Nucleus accumbens (tissue), 56 donors: ENCODE results near the gene ULBP2.

Experiments
- DNase-seq, 56 donors: peaks; one replicate each; lab custom pipeline; 2025; lab: John Stamatoyannopoulos, UW

ULBP2 gene, protein sequence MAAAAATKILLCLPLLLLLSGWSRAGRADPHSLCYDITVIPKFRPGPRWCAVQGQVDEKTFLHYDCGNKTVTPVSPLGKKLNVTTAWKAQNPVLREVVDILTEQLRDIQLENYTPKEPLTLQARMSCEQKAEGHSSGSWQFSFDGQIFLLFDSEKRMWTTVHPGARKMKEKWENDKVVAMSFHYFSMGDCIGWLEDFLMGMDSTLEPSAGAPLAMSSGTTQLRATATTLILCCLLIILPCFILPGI

DNA sequence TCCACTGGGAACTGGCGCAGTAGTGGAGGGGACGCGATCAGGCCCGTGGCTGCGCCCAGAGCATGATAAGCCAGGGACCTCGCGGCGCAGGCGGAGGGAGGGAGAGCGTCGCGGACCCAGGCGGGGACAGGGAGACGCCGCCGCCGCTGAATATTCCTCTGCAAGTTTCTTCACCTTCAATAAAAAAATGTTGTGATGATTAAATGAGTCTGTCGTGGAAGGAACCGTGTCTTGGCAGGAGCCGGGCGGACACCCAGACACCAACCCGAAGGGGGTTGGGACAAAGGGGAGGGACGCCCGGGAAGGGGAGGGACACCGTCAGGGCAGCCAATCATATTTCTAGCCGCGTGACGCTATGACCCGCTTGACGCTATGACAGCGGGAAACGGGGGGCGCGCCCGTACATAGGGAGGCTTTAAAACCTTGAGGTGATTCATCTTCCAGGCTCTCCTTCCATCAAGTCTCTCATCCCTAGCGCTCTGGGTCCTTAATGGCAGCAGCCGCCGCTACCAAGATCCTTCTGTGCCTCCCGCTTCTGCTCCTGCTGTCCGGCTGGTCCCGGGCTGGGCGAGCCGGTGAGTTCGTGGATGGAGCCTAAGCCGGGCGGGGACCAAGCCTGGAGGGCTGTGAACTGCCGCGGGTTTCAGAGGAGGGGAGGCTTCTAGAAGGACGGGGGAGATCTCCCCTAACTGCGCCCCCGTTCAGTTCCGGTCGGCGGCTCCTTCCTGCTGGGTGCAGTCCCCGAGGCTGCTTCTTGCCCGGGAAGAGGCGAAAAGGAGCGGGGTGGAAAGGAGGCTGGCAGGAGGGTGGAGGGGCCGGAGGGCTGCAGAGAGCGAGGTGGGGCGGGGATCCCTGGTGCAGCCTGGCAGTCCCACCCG is at the start of gene ULBP2:
TSS of gene ULBP2 (plus strand) at position 432 of the 878 bp plus-strand sequence. CDS start at position 491, 59 bp downstream.
- DNase-seq = peak in 53 of 56 donors; percentile 10 to 89 (median 64)

DNA sequence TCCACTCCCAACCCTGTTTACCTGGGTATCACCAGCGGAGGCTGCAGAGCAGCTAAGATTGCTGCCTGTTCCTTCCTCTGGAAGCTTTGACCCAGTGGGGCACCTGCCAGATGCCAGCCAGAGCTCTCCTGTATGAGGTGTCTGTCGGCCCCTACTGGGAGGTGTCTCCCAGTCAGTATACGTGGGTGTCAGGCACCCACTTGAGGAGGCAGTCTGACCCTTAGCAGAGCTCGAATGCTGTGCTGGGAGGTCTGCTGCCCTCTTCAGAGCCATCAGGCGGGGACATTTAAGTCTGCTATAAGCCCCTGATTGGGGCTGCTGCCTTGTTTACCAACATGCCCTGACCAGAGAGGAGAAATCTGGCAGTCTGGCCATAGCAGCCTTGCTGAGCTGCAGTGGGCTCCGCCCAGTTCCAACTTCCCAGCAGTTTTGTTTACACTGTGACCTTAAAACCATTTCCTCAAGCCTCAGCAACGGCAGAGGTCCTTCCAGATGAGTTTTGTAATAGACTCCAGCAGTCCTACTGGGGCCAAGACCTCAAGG is 46.7 kb upstream of the ULBP2 start:
- DNase-seq = peak in 3 of 56 donors; percentile 1 to 5 (median 4)

DNA sequence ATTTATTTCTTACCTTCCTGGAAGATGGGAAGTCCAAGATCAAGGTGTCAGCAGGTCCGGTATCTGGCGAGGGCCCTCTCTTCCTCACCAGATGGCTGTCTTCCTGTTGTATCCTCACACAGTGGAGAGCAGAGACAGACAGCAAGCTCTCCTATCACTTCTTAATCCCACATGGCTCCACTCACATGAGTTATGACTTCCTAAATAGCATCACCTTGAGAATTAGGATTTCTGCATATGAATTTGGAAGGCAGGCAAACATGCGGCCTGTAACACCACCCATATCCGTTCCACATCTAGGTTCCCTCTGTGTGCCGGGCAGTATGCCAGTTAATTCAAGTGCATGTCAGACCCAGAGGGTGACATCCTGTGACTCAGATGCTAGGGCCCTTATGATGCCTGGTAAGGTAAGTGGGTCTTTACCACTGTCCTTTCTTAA is 46.0 kb upstream of the ULBP2 start:
- no peak for DNase-seq

DNA sequence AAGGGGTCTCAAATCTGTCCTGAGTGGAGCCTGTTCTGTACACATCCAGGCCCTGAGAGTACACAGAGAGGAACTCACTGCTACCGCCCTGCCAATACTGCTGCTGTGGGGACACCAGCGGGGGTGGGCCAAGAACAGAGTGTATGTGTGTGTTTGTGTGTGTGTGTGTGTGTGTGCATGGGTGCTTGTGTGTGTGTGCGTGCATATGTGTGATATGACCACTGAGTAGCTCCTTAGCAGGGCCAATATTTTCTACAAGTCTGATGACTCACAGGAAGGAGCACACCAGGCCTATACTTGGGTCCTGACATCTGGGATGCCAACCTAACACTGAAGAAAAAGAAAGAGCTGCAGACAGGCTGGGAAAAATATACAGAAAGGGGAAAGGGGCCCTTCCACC is 45.3 kb upstream of the ULBP2 start:
- no peak for DNase-seq

DNA sequence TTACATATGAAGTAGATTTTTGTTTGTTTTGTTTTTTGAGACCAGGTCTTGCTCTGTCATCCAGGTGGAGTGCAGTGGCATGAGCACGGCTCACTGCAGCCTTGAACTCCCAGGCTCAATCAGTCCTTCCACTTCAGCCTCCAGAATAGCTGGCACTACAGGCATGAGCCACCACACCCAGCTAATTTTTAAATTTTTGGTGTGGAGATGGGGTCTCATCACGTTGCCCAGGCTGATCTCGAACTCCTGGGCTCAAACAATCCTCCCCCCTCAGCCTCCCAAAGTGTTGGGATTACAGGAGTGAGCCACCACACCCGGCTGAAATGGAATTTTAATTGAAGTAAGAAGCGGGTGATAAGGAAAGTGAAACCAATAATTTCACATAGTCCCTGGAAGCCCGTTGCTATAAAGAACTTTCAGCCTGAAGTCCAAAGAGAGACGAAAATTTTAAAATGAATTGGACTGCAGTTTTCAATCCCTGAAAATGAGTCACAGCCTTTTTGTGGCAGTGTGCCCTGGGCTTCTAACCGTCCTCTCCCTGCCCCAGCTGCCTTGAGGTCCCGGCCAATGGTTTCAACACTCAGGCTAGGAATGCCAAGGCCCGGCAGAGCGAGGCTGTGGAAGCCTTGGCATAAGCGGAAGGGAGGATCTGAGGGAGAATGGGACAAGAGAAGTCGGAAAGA is 44.7 kb upstream of the ULBP2 start:
- DNase-seq = peak in 24 of 56 donors; percentile 2 to 53 (median 14)

DNA sequence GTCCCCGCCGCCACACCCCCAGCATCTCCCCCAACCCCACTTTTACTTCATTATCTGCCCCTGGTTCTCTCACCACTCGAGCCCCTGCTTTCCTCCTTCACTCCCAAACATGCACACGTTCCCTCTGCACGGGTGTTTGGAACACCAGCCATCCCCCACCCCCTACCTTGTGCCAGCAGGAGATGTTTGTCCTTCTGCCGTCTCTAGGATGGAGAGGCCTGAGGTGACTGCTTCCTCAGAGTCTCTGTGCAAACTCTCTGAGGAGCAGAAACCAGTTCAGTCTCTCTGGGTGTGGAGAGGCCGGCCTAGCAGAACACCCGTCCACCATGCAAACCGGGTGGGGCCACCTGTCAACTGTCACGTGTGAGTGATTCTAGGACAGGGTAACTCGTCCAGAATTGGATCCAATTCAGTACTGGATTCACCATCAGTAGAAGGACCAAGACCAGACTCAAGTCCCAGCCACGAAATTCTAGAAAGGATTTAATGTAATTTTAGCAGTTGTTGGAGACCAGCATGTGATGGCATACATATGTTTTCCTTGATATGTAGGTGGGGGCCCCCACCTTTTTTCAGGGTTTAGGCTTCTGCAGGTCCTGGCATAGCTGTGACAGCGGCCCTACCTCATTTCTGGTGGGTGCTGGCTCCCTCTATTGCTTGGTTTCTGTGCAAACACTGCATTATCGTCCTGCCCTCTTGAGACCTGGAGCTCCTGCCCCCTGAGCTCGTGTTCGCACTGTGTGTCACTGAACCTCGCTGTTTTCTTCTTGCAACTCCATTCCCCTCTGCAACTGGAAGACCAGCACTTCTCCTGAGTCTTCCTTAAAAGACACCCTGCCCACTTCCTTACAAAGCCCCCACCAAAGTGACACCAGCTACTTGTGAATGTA is 43.7 kb upstream of the ULBP2 start, which contains the start of gene RAET1E:
TSS of gene RAET1E (minus strand) at position 259 of the 890 bp plus-strand sequence. CDS start 7,212 bp downstream, outside the sequence.
- no peak for DNase-seq

DNA sequence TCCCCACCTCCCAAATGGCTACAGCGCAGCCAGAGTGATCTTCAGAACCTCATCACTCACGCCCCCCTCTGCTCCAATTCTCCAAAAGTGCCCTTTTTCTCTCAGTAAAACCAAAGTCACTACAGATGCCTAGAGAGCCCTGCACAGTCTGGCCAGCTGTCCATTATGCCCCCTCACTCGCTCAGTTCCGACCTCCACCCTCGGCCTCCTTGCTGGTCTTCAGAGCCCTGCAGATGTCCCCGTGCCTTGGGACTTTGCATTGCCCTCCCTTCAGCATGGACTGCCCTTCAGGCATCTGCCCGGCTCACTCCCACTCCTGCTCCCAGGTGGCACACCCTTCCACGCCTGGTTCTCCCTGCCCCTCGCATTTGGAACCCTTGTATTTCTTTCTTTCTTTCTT is 42.8 kb upstream of the ULBP2 start:
- no peak for DNase-seq

DNA sequence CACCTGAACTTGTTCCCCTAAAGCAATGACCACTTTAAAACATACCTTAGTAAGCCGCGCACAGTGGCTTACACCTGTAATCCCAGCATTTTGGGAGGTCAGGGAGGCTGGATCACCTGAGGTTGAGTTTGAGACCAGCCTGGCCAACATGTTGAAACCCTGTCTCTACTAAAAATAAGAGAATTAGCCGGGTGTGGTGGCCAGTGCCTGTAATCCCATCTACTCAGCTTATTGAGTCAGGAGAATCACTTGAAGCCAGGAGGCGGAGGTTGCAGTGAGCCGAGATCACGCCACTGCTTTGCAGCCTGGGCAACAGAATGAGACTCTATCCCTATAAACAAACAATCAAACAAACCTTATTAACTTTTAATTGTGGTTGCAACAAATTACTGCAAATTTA is 42.3 kb upstream of the ULBP2 start:
- DNase-seq = no peak

DNA sequence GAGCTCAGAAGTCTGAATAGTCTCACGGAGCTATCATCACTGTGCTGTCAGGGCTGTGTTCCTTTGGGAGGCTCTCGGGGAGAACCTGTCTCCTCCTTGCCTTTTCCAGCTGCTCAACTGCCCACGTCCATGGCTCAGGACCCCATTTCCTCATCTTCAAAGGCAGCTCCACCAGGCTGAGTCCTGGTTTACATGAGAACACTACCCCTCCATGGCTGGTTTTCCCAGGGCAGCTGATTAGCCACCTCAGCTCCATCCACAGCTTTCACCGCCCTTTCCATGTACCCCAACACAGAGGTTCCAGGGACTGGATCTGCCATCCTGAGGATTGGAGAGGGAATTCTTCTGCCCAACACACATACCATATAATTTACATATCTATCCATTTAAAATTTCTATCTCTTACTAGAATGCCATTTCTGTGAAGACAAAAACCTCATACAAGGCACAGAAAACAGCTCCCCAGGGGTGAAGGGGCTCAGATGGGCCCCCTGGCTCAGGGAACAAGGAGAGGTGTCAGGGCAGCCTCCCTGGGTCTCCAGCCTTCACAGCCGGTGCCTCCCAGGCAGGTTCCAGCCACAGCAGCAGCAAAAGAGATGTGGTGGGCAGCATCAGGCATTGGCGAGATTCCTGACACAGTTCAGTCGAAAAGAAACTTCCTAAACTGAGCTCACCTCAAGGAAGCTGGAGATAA is 41.7 kb upstream of the ULBP2 start:
- no peak for DNase-seq

DNA sequence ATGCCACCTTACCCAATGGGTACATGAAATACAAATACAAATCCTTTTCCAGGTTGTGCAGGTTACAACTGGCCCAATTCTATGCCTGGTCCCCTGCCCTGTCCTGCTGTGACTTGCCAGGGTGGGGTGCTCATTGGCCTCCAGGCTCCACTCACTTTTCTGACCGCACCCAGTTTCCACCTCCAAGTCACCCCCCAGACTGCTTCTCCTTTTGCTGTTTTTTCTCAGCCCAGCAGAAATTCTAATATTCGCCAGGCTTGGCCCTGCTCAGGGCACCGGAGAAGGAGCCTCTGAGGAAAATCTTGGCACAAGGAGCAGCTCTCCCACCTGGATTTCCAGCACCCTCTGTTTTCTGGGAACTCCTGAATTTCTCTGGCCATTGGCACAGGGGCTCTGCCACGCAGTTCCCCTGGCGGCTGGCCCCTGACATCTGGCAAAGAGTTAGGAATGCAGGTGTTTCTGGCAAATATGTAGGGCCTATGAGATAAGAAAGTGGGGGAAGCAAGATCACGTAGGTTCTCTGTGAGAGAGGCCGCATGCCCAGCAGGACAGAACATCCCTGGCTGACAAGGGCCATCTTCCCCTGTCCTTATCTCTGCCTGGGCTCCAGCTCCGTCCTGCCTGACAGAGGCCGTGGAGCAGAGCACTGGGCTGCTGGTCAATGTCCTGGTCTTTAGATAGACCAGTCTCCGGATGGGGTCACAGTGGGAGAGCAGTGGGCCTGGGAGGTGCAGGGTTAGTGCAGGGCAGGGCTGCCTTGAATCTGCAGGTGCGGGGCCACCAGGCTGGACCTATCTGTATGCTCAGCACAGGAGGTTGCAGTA is 41.0 kb upstream of the ULBP2 start:
- no peak for DNase-seq

DNA sequence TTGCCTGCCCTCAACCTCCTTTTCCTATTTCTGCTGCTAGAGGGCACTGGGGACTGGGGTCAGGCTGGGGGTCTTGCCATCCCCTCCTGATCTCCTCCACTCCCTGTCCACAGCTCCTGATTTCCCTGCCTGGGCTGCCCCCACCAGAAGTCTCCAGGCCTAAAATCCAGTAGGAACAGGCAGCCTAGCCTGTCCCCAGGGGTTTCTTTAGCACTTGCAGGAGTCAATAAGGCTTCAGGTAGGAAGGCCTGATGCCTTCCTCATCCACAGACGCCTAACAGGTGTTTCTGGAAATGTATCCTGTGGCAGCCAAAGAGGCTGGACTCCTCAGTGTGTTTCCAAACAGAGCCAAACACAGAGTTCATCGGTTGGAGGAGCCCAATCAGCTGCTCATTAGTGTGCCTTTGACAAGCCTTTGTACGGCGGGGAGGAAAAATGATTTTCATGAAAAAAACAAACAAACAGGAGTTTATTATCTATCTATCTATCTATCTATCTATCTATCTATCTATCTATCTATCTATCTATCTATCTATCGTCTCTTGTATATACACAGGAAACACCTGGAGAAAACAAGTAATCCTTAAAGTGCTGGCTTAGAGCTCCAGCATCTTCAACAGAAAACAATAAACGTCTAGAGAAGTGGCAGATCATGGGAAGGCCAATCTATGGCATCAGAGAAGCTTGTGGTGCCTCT is 40.2 kb upstream of the ULBP2 start:
- DNase-seq = no peak

DNA sequence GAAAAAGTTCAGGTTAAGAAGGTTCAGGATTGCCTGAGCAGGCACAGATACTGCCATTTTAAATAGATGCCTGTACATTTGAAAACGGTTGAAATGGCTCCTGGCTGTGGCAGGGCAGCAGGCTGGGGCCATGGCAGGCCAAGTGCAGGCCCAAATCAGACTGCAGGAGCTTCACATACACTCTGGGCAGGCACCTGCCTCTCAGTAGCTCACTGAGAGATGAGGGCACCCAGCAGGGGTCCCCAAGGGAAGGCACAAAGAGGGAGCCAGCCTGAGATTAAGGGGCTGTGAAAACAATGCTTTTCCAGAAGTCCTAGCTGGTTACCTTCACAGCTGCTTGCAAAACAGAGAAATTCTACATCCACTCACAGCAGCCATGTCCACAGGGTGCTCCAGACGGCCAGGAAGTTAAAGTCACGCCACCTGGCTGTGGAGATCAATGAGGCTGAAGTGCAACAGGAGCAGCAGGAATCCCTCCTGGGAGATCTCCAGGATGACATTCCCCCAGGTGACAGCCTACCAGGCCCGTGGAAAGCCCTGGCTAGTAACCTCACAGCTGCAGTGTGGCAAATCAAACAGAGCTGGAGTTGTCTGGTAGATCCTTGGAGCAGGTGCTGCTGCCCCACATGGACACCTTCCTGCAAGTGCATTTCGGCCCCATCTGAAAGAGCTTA is 37.7 kb upstream of the ULBP2 start:
- DNase-seq = no peak

DNA sequence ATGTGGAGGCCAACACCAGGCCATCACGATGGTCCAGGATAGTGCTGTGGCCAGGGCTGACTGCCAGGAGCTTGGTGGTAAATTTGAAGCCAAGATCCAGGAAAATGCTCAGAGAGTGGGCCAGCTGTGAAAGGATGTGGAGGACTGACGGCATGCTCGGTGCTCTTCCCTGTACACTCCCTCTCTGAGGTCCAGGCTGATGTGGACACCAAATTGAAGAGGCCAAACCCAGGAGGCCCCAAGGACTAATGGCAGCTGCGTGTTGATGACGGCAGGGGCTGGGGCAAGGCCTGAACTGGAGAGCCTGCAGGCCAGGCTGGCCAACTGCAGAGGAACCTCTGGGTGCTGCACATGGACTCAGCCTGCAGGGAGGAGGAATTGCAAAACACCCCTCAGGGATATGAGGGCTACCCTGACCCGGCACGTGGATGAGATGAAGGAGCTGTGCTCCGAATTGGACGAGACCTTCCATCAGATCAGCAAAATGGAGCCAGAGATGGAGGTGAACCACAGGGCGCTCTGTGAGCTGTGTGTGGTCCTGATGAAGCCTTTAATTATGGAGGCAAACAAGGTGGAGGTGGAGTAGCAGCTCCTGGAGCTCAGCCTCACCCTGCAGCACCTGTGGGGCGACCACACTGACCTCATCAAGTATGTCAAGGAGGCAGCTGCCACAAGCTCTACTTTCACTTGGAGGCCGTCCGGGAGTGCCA is 37.0 kb upstream of the ULBP2 start:
- DNase-seq = no peak

DNA sequence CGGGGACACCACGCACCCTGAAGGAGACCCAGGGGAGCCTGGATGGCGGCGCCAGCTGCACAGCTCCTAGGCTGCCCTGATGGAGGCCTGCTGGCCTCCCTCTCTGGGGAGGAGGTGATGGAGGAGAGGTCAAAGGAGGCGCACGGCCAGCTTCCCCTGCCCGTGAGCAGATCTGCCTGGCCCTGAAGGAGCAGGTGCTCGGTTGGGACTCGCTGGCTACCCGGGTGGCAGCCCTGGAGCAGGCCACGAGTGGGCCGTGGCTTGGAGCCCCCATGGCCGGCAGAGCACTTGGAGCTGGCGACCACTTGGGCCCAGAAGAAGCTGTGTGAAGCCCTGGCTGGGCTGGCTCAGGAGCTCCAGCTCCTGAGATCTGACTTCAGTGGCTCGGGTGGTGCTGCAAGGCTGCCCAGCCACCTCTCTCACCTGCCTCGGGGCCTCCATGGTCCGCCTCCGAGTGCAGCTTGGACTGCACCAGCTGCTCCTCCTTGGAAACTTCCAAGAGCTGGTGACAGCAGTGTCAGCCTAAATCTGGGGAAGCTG is 36.4 kb upstream of the ULBP2 start:
- DNase-seq = no peak

DNA sequence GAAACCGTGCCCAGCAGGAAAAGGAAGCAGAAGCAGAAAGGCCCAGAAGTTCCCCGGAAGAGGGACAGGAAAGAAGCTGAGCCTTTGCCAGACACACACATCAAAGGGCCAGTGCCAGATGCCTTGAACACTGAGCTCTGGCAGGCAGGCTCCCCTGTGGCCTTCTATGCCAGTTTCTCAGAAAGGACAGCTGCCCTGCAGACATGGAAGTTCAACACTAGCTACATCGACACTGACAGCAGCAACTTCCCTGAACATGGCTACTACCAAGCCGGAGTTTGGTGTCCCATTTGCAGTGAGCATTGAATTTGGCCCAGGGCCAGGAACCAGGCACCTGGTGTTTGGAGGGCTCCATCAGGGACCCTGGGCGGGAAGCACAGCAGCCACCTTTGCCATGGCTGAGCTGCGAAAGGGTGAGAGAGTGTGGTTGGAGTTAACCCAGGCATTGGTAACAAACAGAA is 35.9 kb upstream of the ULBP2 start:
- DNase-seq = no peak

DNA sequence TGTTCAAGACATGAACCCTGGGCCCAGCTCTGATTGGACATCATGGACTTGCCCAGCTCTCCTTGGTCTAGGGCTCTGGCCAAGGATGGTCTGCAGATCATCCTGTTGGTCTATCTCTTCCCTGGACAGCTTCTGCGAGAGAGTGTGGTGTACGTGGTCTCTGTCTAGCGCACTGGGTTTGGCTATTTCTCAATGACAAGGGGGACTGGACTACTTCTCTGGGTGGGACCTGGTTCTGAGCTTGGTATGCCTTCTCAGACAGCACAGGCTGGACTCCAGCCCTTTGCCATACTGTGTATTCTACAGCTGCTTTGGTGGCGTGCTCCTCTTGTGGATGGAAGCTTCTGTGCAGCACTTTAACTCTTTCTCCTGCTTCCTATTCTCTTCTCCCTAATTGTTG is 35.4 kb upstream of the ULBP2 start:
- DNase-seq = no peak
